Vein endothelial cell (primary cell): ENCODE data around the gene DMC1. TPM values are rescaled to one million over a fixed set of nuclear protein-coding genes. Genes with fewer than 3 reads are reported as not detected.

Experiments used
- total RNA-seq: library from RNA; depleted of rRNA; stranded (reverse); fragments of >200 nt; gene quantifications from 2 replicates; pipeline ENCODE4 v1.2.3, GENCODE V29; 2012

Gene DMC1, protein sequence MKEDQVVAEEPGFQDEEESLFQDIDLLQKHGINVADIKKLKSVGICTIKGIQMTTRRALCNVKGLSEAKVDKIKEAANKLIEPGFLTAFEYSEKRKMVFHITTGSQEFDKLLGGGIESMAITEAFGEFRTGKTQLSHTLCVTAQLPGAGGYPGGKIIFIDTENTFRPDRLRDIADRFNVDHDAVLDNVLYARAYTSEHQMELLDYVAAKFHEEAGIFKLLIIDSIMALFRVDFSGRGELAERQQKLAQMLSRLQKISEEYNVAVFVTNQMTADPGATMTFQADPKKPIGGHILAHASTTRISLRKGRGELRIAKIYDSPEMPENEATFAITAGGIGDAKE
- 0.33 and 0.96 TPM in 2 replicates for total RNA-seq

DNA sequence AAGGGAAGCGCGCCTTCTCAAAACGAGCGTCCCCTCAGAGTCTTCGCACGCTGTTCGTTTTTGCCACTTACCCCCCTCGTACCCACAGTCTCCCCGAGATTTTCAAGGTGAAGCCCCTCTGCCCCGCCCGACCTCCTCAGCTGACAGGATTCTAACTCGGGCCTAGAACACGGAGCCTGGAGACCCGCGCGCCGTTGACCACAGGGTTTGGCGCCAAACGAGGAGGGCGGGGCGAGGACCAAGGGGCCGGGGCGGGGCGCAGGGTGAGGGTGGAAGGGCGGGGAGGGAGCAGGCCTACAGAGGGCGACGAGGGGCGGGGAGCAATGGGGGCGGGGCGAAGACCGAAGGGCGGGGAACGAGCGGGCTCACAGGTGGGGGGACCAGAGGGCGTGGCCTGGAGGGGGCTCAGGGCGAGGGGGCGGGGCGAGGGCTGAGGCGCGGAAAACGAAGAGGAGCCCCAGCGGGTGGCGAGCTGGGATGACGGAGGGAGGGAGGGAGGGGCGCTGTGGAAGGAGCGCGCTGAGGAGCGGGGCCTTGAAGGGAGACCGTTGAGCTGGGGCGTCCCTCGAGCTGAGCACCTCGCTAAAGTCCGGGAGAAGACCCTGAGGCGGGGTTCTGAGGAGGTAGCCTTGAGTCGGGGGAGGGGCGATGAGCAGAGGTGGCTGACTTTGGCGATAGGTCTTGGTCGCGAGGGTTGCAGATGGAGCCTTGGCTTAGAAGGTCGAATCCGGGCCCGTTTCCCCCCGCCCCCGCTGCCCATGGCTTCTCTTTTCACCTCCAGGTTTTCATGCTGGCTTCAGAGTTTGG, at the start of gene DMC1:
DMC1 (minus strand) TSS at position 212 of the 807 bp plus-strand sequence. CDS start 1,927 bp downstream, outside the sequence.

DNA sequence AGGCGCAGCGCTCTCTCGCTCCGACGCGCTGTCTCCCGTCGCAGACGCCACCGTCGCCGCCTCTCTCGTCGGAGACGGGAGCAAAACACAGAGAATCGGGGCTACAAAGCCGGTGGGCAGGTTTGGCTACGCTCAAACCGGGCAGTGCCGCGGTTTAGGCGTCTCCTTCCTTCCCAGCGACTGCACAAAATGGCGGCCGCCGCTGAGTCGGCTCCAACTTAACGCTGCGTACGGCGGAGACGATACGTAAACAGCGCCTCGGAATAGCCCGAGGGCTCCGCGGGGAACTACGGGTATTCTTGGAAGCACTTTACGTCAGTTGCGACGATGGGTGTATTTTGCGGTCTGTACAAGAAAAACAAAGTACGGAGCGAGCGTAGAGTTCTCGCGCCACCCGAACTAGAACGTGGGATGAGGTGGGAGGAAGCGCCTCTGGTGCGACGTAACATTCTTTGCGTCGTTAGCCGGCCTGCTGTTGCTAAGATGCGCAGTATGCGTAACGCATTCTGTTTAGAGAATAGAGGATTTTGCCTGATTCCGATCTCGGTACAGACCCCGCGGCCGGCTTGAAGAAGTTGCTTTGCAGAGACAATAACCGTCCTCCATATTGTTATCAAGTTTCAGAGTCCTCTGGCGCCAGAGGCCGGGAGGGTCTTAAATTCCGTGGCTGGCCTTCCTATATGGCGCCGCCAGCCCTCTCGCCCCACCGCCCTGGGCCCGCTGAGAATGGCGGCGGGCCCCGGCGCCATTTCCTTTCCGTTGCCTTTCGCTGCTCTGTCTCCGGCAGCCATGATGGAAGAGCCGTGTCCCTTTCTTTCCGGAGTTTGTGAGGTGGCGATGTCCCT, 63.6 kb downstream of the DMC1 start, which contains the start of gene DDX17:
DDX17 (minus strand) TSS at position 194 of the 845 bp plus-strand sequence.

Other genes with a start within 250 kb of the DMC1 start
- gene KCNJ4, start 115.0 kb downstream of the DMC1 start, total RNA-seq, result not detected in 2 replicates
- gene KDELR3, start 102.1 kb downstream of the DMC1 start, total RNA-seq, result 43.3 and 56.8 TPM in 2 replicates
- gene DDX17, start 63.9 kb downstream of the DMC1 start, total RNA-seq, result 383 and 534 TPM in 2 replicates
- gene FAM227A, start 86.2 kb upstream of the DMC1 start, total RNA-seq, result 2.1 and 2.3 TPM in 2 replicates
- gene CBY1, start 86.5 kb upstream of the DMC1 start, total RNA-seq, result 16.4 and 18.3 TPM in 2 replicates
- gene TOMM22, start 111.8 kb upstream of the DMC1 start, total RNA-seq, result 82.6 and 106 TPM in 2 replicates
- gene JOSD1, start 130.8 kb upstream of the DMC1 start, total RNA-seq, result 86.2 and 87.9 TPM in 2 replicates
- 32.4 and 39.5 TPM in 2 replicates for gene GTPBP1, start 135.8 kb upstream of the DMC1 start, total RNA-seq
- gene SUN2, start 185.8 kb upstream of the DMC1 start, total RNA-seq, result 125 and 142 TPM in 2 replicates
- gene DNAL4, start 224.0 kb upstream of the DMC1 start, total RNA-seq, result 11.1 and 18.9 TPM in 2 replicates